Liver (tissue), 9 donors: ENCODE measurements around the gene ST7L. TPM values are rescaled to one million over a fixed set of nuclear protein-coding genes. Genes with fewer than 3 reads are reported as not detected.

Experiments
- DNase-seq: peaks from one replicate; pipeline ENCODE4 v3.0.0-alpha.2; 2017; ENCODE audit warnings: low spot score
- H3K27ac ChIP-seq, 2 donors: one replicate each; pipeline ENCODE4 v1.7.0; 2013; ENCODE audit warnings: inconsistent platforms in 2 of 2, low read length in 2 of 2, control low read depth in 1 of 2, low read depth in 1 of 2, mild to moderate bottlenecking in 1 of 2
- H3K27me3 ChIP-seq, 4 donors: one replicate each; pipeline versions ENCODE4 v1.6.1 to v1.7.0; 2013; ENCODE audit warnings: low read length in 3 of 4, inconsistent platforms in 1 of 4, mild to moderate bottlenecking in 1 of 4, moderate library complexity in 1 of 4; ENCODE audit not compliant: control insufficient read depth in 4 of 4, insufficient read depth in 4 of 4
- H3K36me3 ChIP-seq, 4 donors: one replicate each; pipeline versions ENCODE4 v1.6.1 to v1.7.0; 2013; ENCODE audit warnings: low read length in 3 of 4, mild to moderate bottlenecking in 3 of 4, low read depth in 1 of 4, moderate library complexity in 1 of 4; ENCODE audit not compliant: control insufficient read depth in 4 of 4, insufficient read depth in 3 of 4
- H3K4me1 ChIP-seq, 4 donors: one replicate each; pipeline versions ENCODE4 v1.6.1 to v1.7.0; 2013; ENCODE audit warnings: low read length in 3 of 4, mild to moderate bottlenecking in 3 of 4, moderate library complexity in 1 of 4; ENCODE audit not compliant: control insufficient read depth in 4 of 4, insufficient read depth in 4 of 4
- H3K4me3 ChIP-seq, 3 donors: one replicate each; pipeline versions ENCODE4 v1.6.1 to v1.7.0; 2013; ENCODE audit warnings: low read length in 3 of 3, control low read depth in 1 of 3, low read depth in 1 of 3, mild to moderate bottlenecking in 1 of 3
- H3K9ac ChIP-seq, 2 donors: one replicate each; pipeline ENCODE4 v1.7.0; 2013; ENCODE audit warnings: low read length in 2 of 2, mild to moderate bottlenecking in 2 of 2, moderate library complexity in 2 of 2, control low read depth in 1 of 2, low read depth in 1 of 2
- H3K9me3 ChIP-seq, 4 donors: one replicate each; pipeline versions ENCODE4 v1.6.1 to v1.7.0; 2013; ENCODE audit warnings: low read length in 3 of 4; ENCODE audit not compliant: control insufficient read depth in 4 of 4
- CTCF ChIP-seq: fragments of 150-350 bp; IDR thresholded peaks from 2 replicates; pipeline ENCODE4 v1.5.1; 2017; ENCODE audit warnings: improper control_type of control experiment, low read depth, low read length; ENCODE audit not compliant: missing input control
- EGR1 ChIP-seq, 2 donors: IDR thresholded peaks; 2 replicates each; pipeline ENCODE4 v1.6.1; 2016 to 2018; ENCODE audit warnings: antibody characterized with exemption in 2 of 2, low read depth in 2 of 2
- FOXA1 ChIP-seq: IDR thresholded peaks from 2 replicates; pipeline ENCODE4 v1.6.1; 2016; ENCODE audit warnings: antibody characterized with exemption
- FOXA2 ChIP-seq: IDR thresholded peaks from 2 replicates; pipeline ENCODE4 v1.6.1; 2016; ENCODE audit warnings: antibody characterized with exemption
- GABPA ChIP-seq, 2 donors: IDR thresholded peaks in 1 of 2; conservative IDR thresholded peaks in 1 of 2; 2 replicates each; pipeline ENCODE4 v1.6.1; 2016; ENCODE audit warnings: antibody characterized with exemption in 2 of 2, mild to moderate bottlenecking in 1 of 2, moderate library complexity in 1 of 2
- HNF4G ChIP-seq: IDR thresholded peaks from 2 replicates; pipeline ENCODE4 v1.6.1; 2016; ENCODE audit warnings: antibody characterized with exemption
- JUND ChIP-seq, 2 donors: IDR thresholded peaks; 2 replicates each; pipeline ENCODE4 v1.6.1; 2016; ENCODE audit warnings: antibody characterized with exemption in 2 of 2
- MAX ChIP-seq: IDR thresholded peaks from 2 replicates; pipeline ENCODE4 v1.6.1; 2016; ENCODE audit warnings: antibody characterized with exemption
- NR2F2 ChIP-seq: IDR thresholded peaks from 2 replicates; pipeline ENCODE4 v1.6.1; 2016; ENCODE audit warnings: antibody characterized with exemption
- RAD21 ChIP-seq, 2 donors: IDR thresholded peaks; 2 replicates each; pipeline ENCODE4 v1.6.1; 2016; ENCODE audit warnings: antibody characterized with exemption in 2 of 2, mild to moderate bottlenecking in 2 of 2
- REST ChIP-seq: IDR thresholded peaks from 2 replicates; pipeline ENCODE4 v1.6.1; 2016; ENCODE audit warnings: antibody characterized with exemption, mild to moderate bottlenecking
- RXRA ChIP-seq, 2 donors: IDR thresholded peaks; 2 replicates each; pipeline ENCODE4 v1.6.1; 2017 to 2018; ENCODE audit warnings: antibody characterized with exemption in 2 of 2, mild to moderate bottlenecking in 1 of 2
- SP1 ChIP-seq: IDR thresholded peaks from 2 replicates; pipeline ENCODE4 v1.6.1; 2018; ENCODE audit warnings: antibody characterized with exemption, mild to moderate bottlenecking
- TAF1 ChIP-seq: conservative IDR thresholded peaks from 2 replicates; pipeline ENCODE4 v1.6.1; 2016; ENCODE audit warnings: antibody characterized with exemption, mild to moderate bottlenecking
- YY1 ChIP-seq: IDR thresholded peaks from 2 replicates; pipeline ENCODE4 v1.6.1; 2016; ENCODE audit warnings: antibody characterized with exemption, mild to moderate bottlenecking
- ZBTB33 ChIP-seq: IDR thresholded peaks from 2 replicates; pipeline ENCODE4 v1.6.1; 2016; ENCODE audit warnings: antibody characterized with exemption
- WGBS: extraction: QIAGEN DNeasy Blood & Tissue Kit; methylation state at CpG from one replicate; pipeline ENCODE4 v1.1.7; 2013; 5-methylcytosine and 5-hydroxymethylcytosine counted together
- polyA plus RNA-seq, 2 donors: library from polyadenylated mRNA; stranded (reverse) in 1 of 2; unstranded in 1 of 2; fragments of 200-250 nt in 1 of 2; fragments of >200 nt in 1 of 2; fragmentation: Nextera tagmentation in 1 of 2; extraction: Ambion mirVana in 1 of 2; gene quantifications; one replicate each; pipeline versions ENCODE4 v1.2.1 to v1.2.3, GENCODE V29; 2013 to 2015
- total RNA-seq, 2 donors: library from RNA; depleted of rRNA; stranded (reverse); fragments of >200 nt; gene quantifications; one replicate each; pipeline ENCODE4 v1.2.3, GENCODE V29; 2014
- donor health status: healthy.
- donor health status: healthy.
- donor health status: healthy.
- donor health status: healthy.
- donor health status: healthy.

ST7L gene
- total and polyA plus RNA-seq, 4 donors = 4.9 to 13.6 (median 9.5) TPM

GRCh38 chr1:112603012-112603411 is 15.9 kb downstream of the ST7L start:
- H3K36me3 ChIP-seq = peaks cover 5 to 36% (median 17%) of the 10 kb centered on the region in 4 donors
- H3K4me3 ChIP-seq = no peak overlapping the region
- H3K27me3 ChIP-seq = no peaks in the 10 kb centered on the region
- no peaks in the 10 kb centered on the region for H3K4me1 ChIP-seq
- H3K9ac ChIP-seq = no peak overlapping the region
- no peaks in the 10 kb centered on the region for H3K9me3 ChIP-seq
- no peak overlapping the region for H3K27ac ChIP-seq
- no peak for DNase-seq
- WGBS = 98% methylated on average over 2 of the region's 2 CpGs
- no peak for TF ChIP-seq NR2F2
- no peak for TF ChIP-seq RAD21 (IDR thresholded peaks at IDR 0.05)
- TF ChIP-seq GABPA (IDR thresholded peaks at IDR 0.05 in 1 of 2, conservative IDR thresholded peaks at IDR 0.05 in 1 of 2) = no peak
- no peak for TF ChIP-seq RXRA (IDR thresholded peaks at IDR 0.05)
- no peak for TF ChIP-seq REST
- TF ChIP-seq EGR1 (IDR thresholded peaks at IDR 0.05; ENCODE audit: low read depth in 2 of 2) = no peak
- no peak for TF ChIP-seq YY1
- no peak for TF ChIP-seq MAX
- no peak for TF ChIP-seq FOXA1
- no peak for TF ChIP-seq ZBTB33
- TF ChIP-seq CTCF = no peak
- no peak for TF ChIP-seq TAF1
- no peak for TF ChIP-seq JUND (IDR thresholded peaks at IDR 0.05)
- TF ChIP-seq FOXA2 = no peak
- no peak for TF ChIP-seq SP1
- no peak for TF ChIP-seq HNF4G

GRCh38 chr1:112599477-112599876 is 19.5 kb downstream of the ST7L start:
- DNase-seq = no peak
- no peak overlapping the region for H3K27ac ChIP-seq
- TF ChIP-seq MAX = no peak
- TF ChIP-seq SP1 = no peak
- peaks cover 5 to 30% (median 13%) of the 10 kb centered on the region in 4 donors for H3K36me3 ChIP-seq
- WGBS = 96% methylated on average over 4 of the region's 4 CpGs
- no peaks in the 10 kb centered on the region for H3K9me3 ChIP-seq
- no peaks in the 10 kb centered on the region for H3K4me1 ChIP-seq
- H3K27me3 ChIP-seq = no peaks in the 10 kb centered on the region
- H3K9ac ChIP-seq = no peak overlapping the region
- no peak overlapping the region for H3K4me3 ChIP-seq
